ENCODE measurements around the gene UBL4A. TPM values are rescaled to one million over a fixed set of nuclear protein-coding genes. Genes with fewer than 3 reads are reported as not detected.

UBL4A gene
- total RNA-seq, 3 donors from 2014 or later (not counting 1 experiment from before 2014, with no cell fraction given): 11.7 to 22.4 (median 17.6) TPM

GRCh38 chrX:154511761-154512160 is 25.3 kb upstream of the UBL4A start:
- DNase-seq (no peak), ATAC-seq (no peak)
- Histone ChIP-seq H3K27me3 (ENCODE audit: control insufficient read depth, insufficient read depth, low read length) (no peaks in the 10 kb centered on the region), H3K36me3 (ENCODE audit: control insufficient read depth, insufficient read depth, low read length) (no peaks in the 10 kb centered on the region), H3K4me1 (ENCODE audit: control insufficient read depth, insufficient read depth, low read length) (peaks cover 24% of the 10 kb centered on the region), H3K9me3 (ENCODE audit: control insufficient read depth, insufficient read depth, low read length) (no peaks in the 10 kb centered on the region), H3K4me3 (ENCODE audit: low read length) (no peak overlapping the region), H3K27ac (ENCODE audit: low read length) (peak overlapping the region; percentile 42)
- 26% methylated on average over 8 of the region's 12 CpGs for WGBS (ENCODE audit: insufficient coverage)
- intact Hi-C loops (cut with micrococcal nuclease): no loop called here
- H3K4me1 Mint-ChIP-seq: peaks cover 12 to 26% of the 10 kb centered on the region in 2 donors
- H3K4me3 Mint-ChIP-seq: no peak overlapping the region
- no peaks in the 10 kb centered on the region for H3K9me3 Mint-ChIP-seq
- H3K27ac Mint-ChIP-seq: peak overlapping the region; percentile 35 to 66
- no peak for TF ChIP-seq CTCF (IDR thresholded peaks at IDR 0.05)
- no peaks in the 10 kb centered on the region for H3K36me3 Mint-ChIP-seq
- no peaks in the 10 kb centered on the region for H3K27me3 Mint-ChIP-seq (ENCODE audit: low read depth in 2 of 2)

GRCh38 chrX:154509455-154509854 is 23.0 kb upstream of the UBL4A start:
- ATAC-seq: no peak
- H3K27ac Mint-ChIP-seq: no peak overlapping the region
- DNase-seq: no peak
- H3K4me1 ChIP-seq (ENCODE audit: control insufficient read depth, insufficient read depth, low read length): peaks cover 10% of the 10 kb centered on the region
- H3K4me1 Mint-ChIP-seq: peaks cover 0 to 14% of the 10 kb centered on the region in 2 donors
- H3K27me3 ChIP-seq (ENCODE audit: control insufficient read depth, insufficient read depth, low read length): no peaks in the 10 kb centered on the region
- H3K4me3 ChIP-seq (ENCODE audit: low read length): no peak overlapping the region
- no peaks in the 10 kb centered on the region for H3K9me3 Mint-ChIP-seq
- intact Hi-C loops (cut with micrococcal nuclease): no loop called here
- peaks cover 3% of the 10 kb centered on the region for H3K36me3 ChIP-seq (ENCODE audit: control insufficient read depth, insufficient read depth, low read length)
- WGBS (ENCODE audit: insufficient coverage): no CpG with 5 or more reads among the region's 5 CpGs
- H3K4me3 Mint-ChIP-seq: no peak overlapping the region
- TF ChIP-seq CTCF (IDR thresholded peaks at IDR 0.05): no peak
- no peaks in the 10 kb centered on the region for H3K36me3 Mint-ChIP-seq
- no peak overlapping the region for H3K27ac ChIP-seq (ENCODE audit: low read length)
- no peaks in the 10 kb centered on the region for H3K9me3 ChIP-seq (ENCODE audit: control insufficient read depth, insufficient read depth, low read length)
- H3K27me3 Mint-ChIP-seq (ENCODE audit: low read depth in 2 of 2): no peaks in the 10 kb centered on the region

- H3K9me3 Mint-ChIP-seq: no peaks in the 10 kb centered on the region
- Histone ChIP-seq H3K4me1 (ENCODE audit: control insufficient read depth, insufficient read depth, low read length) (peaks cover 10% of the 10 kb centered on the region), H3K4me3 (ENCODE audit: low read length) (no peak overlapping the region), H3K9me3 (ENCODE audit: control insufficient read depth, insufficient read depth, low read length) (no peaks in the 10 kb centered on the region), H3K27me3 (ENCODE audit: control insufficient read depth, insufficient read depth, low read length) (no peaks in the 10 kb centered on the region), H3K36me3 (ENCODE audit: control insufficient read depth, insufficient read depth, low read length) (peaks cover 3% of the 10 kb centered on the region), H3K27ac (ENCODE audit: low read length) (no peak overlapping the region)
- no peak overlapping the region for H3K4me3 Mint-ChIP-seq
- 95% methylated on average over 13 of the region's 13 CpGs for WGBS (ENCODE audit: insufficient coverage)
- H3K27ac Mint-ChIP-seq: no peak overlapping the region
- H3K27me3 Mint-ChIP-seq (ENCODE audit: low read depth in 2 of 2): no peaks in the 10 kb centered on the region
- peaks cover 0 to 6% of the 10 kb centered on the region in 2 donors for H3K4me1 Mint-ChIP-seq
- ATAC-seq (no peak), DNase-seq (no peak)
- intact Hi-C loops (cut with micrococcal nuclease): no loop called here
- TF ChIP-seq CTCF (IDR thresholded peaks at IDR 0.05): no peak
- no peaks in the 10 kb centered on the region for H3K36me3 Mint-ChIP-seq
These were observed 21.9 kb upstream of the UBL4A start for GRCh38 chrX:154508384-154508745.

GRCh38 chrX:154507673-154508383 is 21.4 kb upstream of the UBL4A start:
- ATAC-seq (no peak), DNase-seq (no peak)
- no peaks in the 10 kb centered on the region for H3K27me3 ChIP-seq (ENCODE audit: control insufficient read depth, insufficient read depth, low read length)
- H3K4me3 ChIP-seq (ENCODE audit: low read length): no peak overlapping the region
- no peaks in the 10 kb centered on the region for H3K9me3 ChIP-seq (ENCODE audit: control insufficient read depth, insufficient read depth, low read length)
- no peak overlapping the region for H3K27ac Mint-ChIP-seq
- intact Hi-C loops (cut with micrococcal nuclease): no loop called here
- peaks cover 3% of the 10 kb centered on the region for H3K36me3 ChIP-seq (ENCODE audit: control insufficient read depth, insufficient read depth, low read length)
- no peaks in the 10 kb centered on the region for H3K27me3 Mint-ChIP-seq (ENCODE audit: low read depth in 2 of 2)
- peaks cover 10% of the 10 kb centered on the region for H3K4me1 ChIP-seq (ENCODE audit: control insufficient read depth, insufficient read depth, low read length)
- H3K4me1 Mint-ChIP-seq: peaks cover 0 to 6% of the 10 kb centered on the region in 2 donors
- H3K4me3 Mint-ChIP-seq: no peak overlapping the region
- no peak overlapping the region for H3K27ac ChIP-seq (ENCODE audit: low read length)
- H3K36me3 Mint-ChIP-seq: no peaks in the 10 kb centered on the region
- WGBS (ENCODE audit: insufficient coverage): 98% methylated on average over 18 of the region's 24 CpGs
- no peak for TF ChIP-seq CTCF (IDR thresholded peaks at IDR 0.05)
- H3K9me3 Mint-ChIP-seq: no peaks in the 10 kb centered on the region
